Stomach smooth muscle (tissue), 2 donors: ENCODE data around the gene TNXB.
"Not testable (repeated sequence)": the region's sequence is repeated elsewhere in the genome, so short reads cannot be mapped to it uniquely, and the experiment has no call there.

Experiments
- H3K27ac ChIP-seq: one replicate; pipeline ENCODE4 v1.7.0; 2013; ENCODE audit warnings: mild to moderate bottlenecking, low read length, inconsistent platforms
- H3K27me3 ChIP-seq, 2 donors: one replicate each; pipeline ENCODE4 v1.7.0; 2013; ENCODE audit warnings: low read length in 2 of 2; ENCODE audit not compliant: insufficient read depth in 2 of 2, control insufficient read depth in 1 of 2
- H3K36me3 ChIP-seq, 2 donors: one replicate each; pipeline ENCODE4 v1.7.0; 2013; ENCODE audit warnings: low read length in 2 of 2; ENCODE audit not compliant: control insufficient read depth in 2 of 2, insufficient read depth in 2 of 2
- H3K4me1 ChIP-seq: one replicate; pipeline ENCODE4 v1.7.0; 2013; ENCODE audit warnings: low read length; ENCODE audit not compliant: control insufficient read depth, insufficient read depth
- H3K4me3 ChIP-seq, 2 donors: one replicate each; pipeline ENCODE4 v1.7.0; 2013; ENCODE audit warnings: low read length in 2 of 2
- H3K9ac ChIP-seq, 2 donors: one replicate each; pipeline ENCODE4 v1.7.0; 2013; ENCODE audit warnings: low read length in 2 of 2, mild to moderate bottlenecking in 1 of 2
- H3K9me3 ChIP-seq, 2 donors: one replicate each; pipeline ENCODE4 v1.7.0; 2013; ENCODE audit warnings: low read length in 2 of 2; ENCODE audit not compliant: control insufficient read depth in 2 of 2
- donor health status: healthy.
- donor health status: Pancreatic carcinoma.

TNXB gene

GRCh38 chr6:32108727-32109113 is 418 bp downstream of the TNXB start:
- peak overlapping the region; percentile 49 to 72 for H3K9ac ChIP-seq
- H3K9me3 ChIP-seq, result no peaks in the 10 kb centered on the region
- H3K27me3 ChIP-seq, result peaks cover 0 to 2% of the 10 kb centered on the region in 2 donors
- peak overlapping the region; percentile 49 to 74 for H3K4me3 ChIP-seq
- H3K4me1 ChIP-seq, result peaks cover 61% of the 10 kb centered on the region
- H3K27ac ChIP-seq, result peak overlapping the region; percentile 77
- no peaks in the 10 kb centered on the region for H3K36me3 ChIP-seq

- Histone ChIP-seq H3K36me3 (no peaks in the 10 kb centered on the region), H3K9ac (peak overlapping the region; percentile 49 to 72), H3K9me3 (no peaks in the 10 kb centered on the region), H3K4me3 (peak overlapping the region; percentile 58 to 74), H3K27me3 (peaks cover 0 to 2% of the 10 kb centered on the region in 2 donors), H3K27ac (peak overlapping the region; percentile 77), H3K4me1 (peaks cover 55% of the 10 kb centered on the region)
These were observed 977 bp downstream of the TNXB start for GRCh38 chr6:32108094-32108627.

GRCh38 chr6:32107406-32107805 is 1.7 kb downstream of the TNXB start:
- H3K27ac ChIP-seq, result peak overlapping the region; percentile 77
- H3K4me3 ChIP-seq, result peak overlapping the region; percentile 58 to 74
- H3K27me3 ChIP-seq, result peaks cover 0 to 2% of the 10 kb centered on the region in 2 donors
- no peaks in the 10 kb centered on the region for H3K9me3 ChIP-seq
- no peaks in the 10 kb centered on the region for H3K36me3 ChIP-seq
- H3K9ac ChIP-seq, result peak overlapping the region; percentile 49 to 55
- peaks cover 54% of the 10 kb centered on the region for H3K4me1 ChIP-seq

GRCh38 chr6:32105433-32105832 is 3.7 kb downstream of the TNXB start:
- no peak overlapping the region for H3K9ac ChIP-seq
- no peaks in the 10 kb centered on the region for H3K9me3 ChIP-seq
- H3K4me1 ChIP-seq, result peaks cover 42% of the 10 kb centered on the region
- H3K36me3 ChIP-seq, result no peaks in the 10 kb centered on the region
- H3K4me3 ChIP-seq, result no peak overlapping the region
- H3K27me3 ChIP-seq, result peaks cover 0 to 2% of the 10 kb centered on the region in 2 donors
- H3K27ac ChIP-seq, result no peak overlapping the region

- H3K27me3 ChIP-seq, result peaks cover 2 to 9% of the 10 kb centered on the region in 2 donors
- no peak overlapping the region for H3K9ac ChIP-seq
- no peak overlapping the region for H3K27ac ChIP-seq
- H3K4me1 ChIP-seq, result peaks cover 12% of the 10 kb centered on the region
- H3K36me3 ChIP-seq, result no peaks in the 10 kb centered on the region
- no peak overlapping the region for H3K4me3 ChIP-seq
- H3K9me3 ChIP-seq, result no peaks in the 10 kb centered on the region
These were observed 6.9 kb downstream of the TNXB start for GRCh38 chr6:32102255-32102654.

- not testable (repeated sequence) for H3K4me3 ChIP-seq, H3K27ac ChIP-seq, H3K9me3 ChIP-seq, H3K36me3 ChIP-seq, H3K9ac ChIP-seq
- Histone ChIP-seq H3K4me1 (peaks cover 13% of the 10 kb centered on the region), H3K27me3 (peaks cover 14 to 26% of the 10 kb centered on the region in 2 donors)
These were observed 8.9 kb downstream of the TNXB start for GRCh38 chr6:32100251-32100650.

- peaks cover 27% of the 10 kb centered on the region for H3K4me1 ChIP-seq
- no peak overlapping the region for H3K9ac ChIP-seq
These were observed 11.8 kb downstream of the TNXB start for GRCh38 chr6:32097364-32097763.

GRCh38 chr6:32096394-32097258 is 12.5 kb downstream of the TNXB start:
- H3K27me3 ChIP-seq, result peaks cover 22 to 36% of the 10 kb centered on the region in 2 donors
- H3K36me3 ChIP-seq, result peaks cover 0 to 5% of the 10 kb centered on the region in 2 donors
- H3K9me3 ChIP-seq, result no peaks in the 10 kb centered on the region
- peak overlapping the region; percentile 43 to 52 for H3K4me3 ChIP-seq
- peaks cover 32% of the 10 kb centered on the region for H3K4me1 ChIP-seq
- H3K27ac ChIP-seq, result no peak overlapping the region
- H3K9ac ChIP-seq, result no peak overlapping the region

More at GRCh38 chr6:32097364-32097763, 11.8 kb downstream of the TNXB start:
- Histone ChIP-seq H3K27ac (no peak overlapping the region), H3K36me3 (peaks cover 0 to 5% of the 10 kb centered on the region in 2 donors), H3K9me3 (no peaks in the 10 kb centered on the region), H3K27me3 (peaks cover 22 to 36% of the 10 kb centered on the region in 2 donors), H3K4me3 (no peak overlapping the region)

- H3K4me1 ChIP-seq, result peaks cover 32% of the 10 kb centered on the region
- peak overlapping the region; percentile 43 to 52 for H3K4me3 ChIP-seq
- H3K9me3 ChIP-seq, result no peaks in the 10 kb centered on the region
- H3K9ac ChIP-seq, result no peak overlapping the region
- H3K36me3 ChIP-seq, result peaks cover 0 to 5% of the 10 kb centered on the region in 2 donors
- peaks cover 22 to 36% of the 10 kb centered on the region in 2 donors for H3K27me3 ChIP-seq
- H3K27ac ChIP-seq, result no peak overlapping the region
These were observed 13.1 kb downstream of the TNXB start for GRCh38 chr6:32096087-32096393.

- Histone ChIP-seq H3K27me3 (peaks cover 22 to 36% of the 10 kb centered on the region in 2 donors), H3K9me3 (no peaks in the 10 kb centered on the region), H3K4me1 (peaks cover 32% of the 10 kb centered on the region), H3K36me3 (peaks cover 0 to 5% of the 10 kb centered on the region in 2 donors), H3K9ac (no peak overlapping the region), H3K4me3 (peak overlapping the region; percentile 43 to 52), H3K27ac (no peak overlapping the region)
These were observed 13.6 kb downstream of the TNXB start for GRCh38 chr6:32095338-32096086.
